HepG2 (cell line): Measurements from ENCODE around the gene ZNF10. TPM values are rescaled to one million over a fixed set of nuclear protein-coding genes. Genes with fewer than 3 reads are reported as not detected.

Source experiments
- ATF5 ChIP-seq: sonication (generic); formaldehyde crosslinking; IDR thresholded peaks from 2 replicates; pipeline ENCODE4 v1.4.0; 2020; ENCODE audit warnings: mild to moderate bottlenecking, low read depth, missing genetic modification reagents
- IKZF1 ChIP-seq: fragments of 450-650 bp; IDR thresholded peaks from 2 replicates; pipeline ENCODE4 v1.7.1; 2016
- NONO ChIP-seq, 2 experiments: fragments of 450-650 bp in 1 of 2; sonication (generic) in 1 of 2; formaldehyde crosslinking in 1 of 2; IDR thresholded peaks in 1 of 2; conservative IDR thresholded peaks in 1 of 2; 2 replicates each; pipeline versions ENCODE4 v1.6.1 to v1.8.0; 2017 to 2022; ENCODE audit warnings: mild to moderate bottlenecking in 1 of 2, missing genetic modification reagents in 1 of 2, moderate library complexity in 1 of 2
- PCBP1 ChIP-seq: fragments of 200-400 bp; formaldehyde crosslinking; IDR thresholded peaks from 2 replicates; pipeline ENCODE4 v1.6.1; 2017; ENCODE audit warnings: mild to moderate bottlenecking, low read depth, low read length, borderline replicate concordance
- PITX1 ChIP-seq: sonication (generic); formaldehyde crosslinking; IDR thresholded peaks from 2 replicates; pipeline ENCODE4 v1.5.1; 2020; ENCODE audit warnings: mild to moderate bottlenecking, missing genetic modification reagents
- REXO4 ChIP-seq: sonication (generic); formaldehyde crosslinking; IDR thresholded peaks from 2 replicates; pipeline ENCODE4 v1.8.0; 2022; ENCODE audit warnings: missing genetic modification reagents, mild to moderate bottlenecking, borderline replicate concordance
- THAP7 ChIP-seq: sonication (generic); formaldehyde crosslinking; IDR thresholded peaks from 2 replicates; pipeline ENCODE4 v1.8.1; 2023; ENCODE audit warnings: mild to moderate bottlenecking, missing genetic modification reagents
- THAP8 ChIP-seq: sonication (generic); formaldehyde crosslinking; IDR thresholded peaks from 2 replicates; pipeline ENCODE4 v1.5.1; 2020; ENCODE audit warnings: missing genetic modification reagents, mild to moderate bottlenecking, borderline replicate concordance
- ZFP36L1 ChIP-seq: sonication (generic); formaldehyde crosslinking; IDR thresholded peaks from 2 replicates; pipeline ENCODE4 v1.8.0; 2022; ENCODE audit warnings: mild to moderate bottlenecking, missing genetic modification reagents, moderate library complexity
- ZNF225 ChIP-seq: sonication (generic); formaldehyde crosslinking; IDR thresholded peaks from 2 replicates; pipeline ENCODE4 v1.4.0; 2020; ENCODE audit warnings: mild to moderate bottlenecking, missing genetic modification reagents
- ZNF382 ChIP-seq: sonication (generic); formaldehyde crosslinking; IDR thresholded peaks from 2 replicates; pipeline ENCODE4 v1.5.0; 2020; ENCODE audit warnings: missing genetic modification reagents, mild to moderate bottlenecking, borderline replicate concordance
- ZNF407 ChIP-seq: sonication (generic); formaldehyde crosslinking; IDR thresholded peaks from one replicate; pipeline ENCODE4 v1.5.1; 2020; ENCODE audit warnings: mild to moderate bottlenecking, missing genetic modification reagents; ENCODE audit errors: not compliant biosample characterization
- ZNF614 ChIP-seq: IDR thresholded peaks from 2 replicates; pipeline ENCODE4 v1.6.1; 2018; ENCODE audit warnings: missing biosample characterization, missing genetic modification reagents, inconsistent platforms, borderline replicate concordance
- ZNF749 ChIP-seq: sonication (generic); formaldehyde crosslinking; IDR thresholded peaks from 2 replicates; pipeline ENCODE4 v1.8.0; 2022; ENCODE audit warnings: mild to moderate bottlenecking, missing genetic modification reagents, moderate library complexity, borderline replicate concordance
- ZNF782 ChIP-seq: sonication (generic); formaldehyde crosslinking; IDR thresholded peaks from 2 replicates; pipeline ENCODE4 v1.4.0; 2020; ENCODE audit warnings: missing genetic modification reagents, mild to moderate bottlenecking, borderline replicate concordance
- polyA plus RNA-seq, 8 experiments: library from polyadenylated mRNA; depleted of rRNA in 3 of 8; stranded (reverse) in 7 of 8; unstranded in 1 of 8; fragments of >200 nt; fragmentation: Illumina TruSeq in 4 of 8; extraction: Trizol in 4 of 8; gene quantifications; 2 replicates each; pipeline versions ENCODE4 v1.2.1 to v1.2.3, GENCODE V29; 2011 to 2016; ENCODE audit warnings: low read depth in 4 of 8, missing spikeins in 1 of 8, mixed read lengths in 1 of 8; ENCODE audit not compliant: insufficient read depth in 1 of 8
- total RNA-seq, 5 experiments: library from RNA; depleted of rRNA; stranded (reverse); fragments of >200 nt; fragmentation: Illumina TruSeq; extraction: Trizol; gene quantifications; 2 replicates each; pipeline ENCODE4 v1.2.3, GENCODE V29; 2016; ENCODE audit warnings: low read depth in 1 of 5

ZNF10 gene
- total and polyA plus RNA-seq, 2 of the 13 experiments (the other 11 are each of a cell fraction or from before 2014, with no cell fraction given), result 2.9 to 6.5 TPM

GRCh38 chr12:133130038-133130807 is at the start of gene ZNF10, which contains the start of gene ZNF891 (continued):
- TF ChIP-seq ZNF407 (CRISPR knock-in tag) (peak; percentile 89), ZNF749 (peak; percentile 69; the same call in 1 of the 2 replicates), THAP7 (CRISPR knock-in tag) (peak; percentile 87; the same call in 1 of the 2 replicates), IKZF1 (no peak), ZNF382 (CRISPR knock-in tag) (no peak), PITX1 (CRISPR knock-in tag) (peak; percentile 52), REXO4 (CRISPR knock-in tag) (no peak), PCBP1 (0 out of 2 replicates have a peak, but pooled peaks have one; percentile 40), ZNF782 (CRISPR knock-in tag) (peak; percentile 64; the same call in 1 of the 2 replicates), ZFP36L1 (peak; percentile 80; the same call in 1 of the 2 replicates), NONO (IDR thresholded peaks at IDR 0.05) (no peak), NONO (CRISPR knock-in tag; conservative IDR thresholded peaks at IDR 0.05) (peak; percentile 87), THAP8 (CRISPR knock-in tag) (0 out of 2 replicates have a peak, but pooled peaks have one; percentile 68), ATF5 (CRISPR knock-in tag) (no peak), ZNF225 (0 out of 2 replicates have a peak, but pooled peaks have one; percentile 24), ZNF614 (CRISPR knock-in tag) (peak; percentile 46; the same call in 1 of the 2 replicates)
